DND-41 (cell line): ENCODE results near the gene KASH5.

Experiments used
- ATAC-seq: fragments of 200-7000 bp; cut with Tn5 transposase; 3 replicates; pipeline ENCODE4 v1.9.1; 2021; ENCODE audit warnings: low read depth; ENCODE audit not compliant: insufficient read depth
- DNase-seq: peaks from one replicate; pipeline ENCODE4 v3.0.0-alpha.2; 2020
- H2AFZ ChIP-seq: 2 replicates; pipeline ENCODE4 v1.6.0; 2012; ENCODE audit warnings: low read depth, low read length
- H3K27ac ChIP-seq: 2 replicates; pipeline ENCODE4 v1.5.1; 2012; ENCODE audit warnings: low read length, inconsistent platforms
- H3K27me3 ChIP-seq: fragments of 200-600 bp; sonication (generic); 2 replicates; pipeline ENCODE4 v1.6.0; 2012; ENCODE audit warnings: low read length, mild to moderate bottlenecking, inconsistent platforms; ENCODE audit not compliant: insufficient read depth, poor library complexity
- H3K36me3 ChIP-seq: 2 replicates; pipeline ENCODE4 v1.5.1; 2012; ENCODE audit warnings: low read length, inconsistent platforms; ENCODE audit not compliant: insufficient read depth
- H3K4me1 ChIP-seq: 2 replicates; pipeline ENCODE4 v1.5.1; 2012; ENCODE audit warnings: mild to moderate bottlenecking, low read length; ENCODE audit not compliant: insufficient read depth
- H3K4me2 ChIP-seq: 2 replicates; pipeline ENCODE4 v1.6.0; 2012; ENCODE audit warnings: mild to moderate bottlenecking, moderate library complexity, low read length, inconsistent platforms; ENCODE audit not compliant: insufficient read depth
- H3K4me3 ChIP-seq, 2 experiments: fragments of 200-600 bp in 1 of 2; shearing (Covaris generic) in 1 of 2; 2 replicates each; pipeline ENCODE4 v1.5.1; 2012 to 2016; ENCODE audit warnings: inconsistent platforms in 2 of 2, low read length in 2 of 2, mild to moderate bottlenecking in 2 of 2, low read depth in 1 of 2, moderate library complexity in 1 of 2
- H3K79me2 ChIP-seq: 2 replicates; pipeline ENCODE4 v1.6.0; 2012; ENCODE audit warnings: low read length, inconsistent platforms; ENCODE audit not compliant: insufficient read depth
- H3K9ac ChIP-seq: 2 replicates; pipeline ENCODE4 v1.6.0; 2012; ENCODE audit warnings: low read depth, mild to moderate bottlenecking, inconsistent platforms, low read length, moderate library complexity
- H3K9me3 ChIP-seq: 2 replicates; pipeline ENCODE4 v1.5.1; 2012; ENCODE audit warnings: low read length, moderate library complexity, mild to moderate bottlenecking, inconsistent platforms; ENCODE audit not compliant: insufficient read depth, severe bottlenecking
- H4K20me1 ChIP-seq: 2 replicates; pipeline ENCODE4 v1.6.0; 2012; ENCODE audit warnings: low read length; ENCODE audit not compliant: insufficient read depth
- CTCF ChIP-seq: IDR thresholded peaks from 2 replicates; pipeline ENCODE4 v1.5.1; 2012; ENCODE audit warnings: borderline replicate concordance, low read length, moderate library complexity, mild to moderate bottlenecking; ENCODE audit not compliant: poor library complexity, severe bottlenecking; ENCODE audit errors: extremely low read depth
- EZH2 ChIP-seq: IDR thresholded peaks from 3 replicates; pipeline ENCODE4 v1.6.1; 2012; ENCODE audit warnings: borderline replicate concordance, low read depth, mild to moderate bottlenecking, moderate library complexity, low read length, inconsistent platforms; ENCODE audit not compliant: severe bottlenecking

The KASH5 gene

GRCh38 chr19:49395581-49396407 lies 7.7 kb downstream of the KASH5 start:
- H3K4me1 ChIP-seq, result no peaks in the 10 kb centered on the region
- H3K27me3 ChIP-seq, result no peaks in the 10 kb centered on the region
- no peaks in the 10 kb centered on the region for H4K20me1 ChIP-seq
- H3K27ac ChIP-seq, result no peak overlapping the region
- H3K36me3 ChIP-seq, result no peaks in the 10 kb centered on the region
- no peaks in the 10 kb centered on the region for H3K9me3 ChIP-seq
- no peak overlapping the region for H3K4me2 ChIP-seq
- DNase-seq (no peak), ATAC-seq (no peak)
- H3K4me3 ChIP-seq, result no peak overlapping the region
- H3K9ac ChIP-seq, result no peak overlapping the region
- no peak overlapping the region for H2AFZ ChIP-seq
- TF ChIP-seq CTCF (no peak), EZH2 (no peak)
- no peaks in the 10 kb centered on the region for H3K79me2 ChIP-seq

- H3K9ac ChIP-seq, result no peak overlapping the region
- no peak for DNase-seq
- no peak for TF ChIP-seq CTCF
- no peak overlapping the region for H3K4me3 ChIP-seq
- H3K4me2 ChIP-seq, result no peak overlapping the region
- H3K36me3 ChIP-seq, result no peaks in the 10 kb centered on the region
- H3K4me1 ChIP-seq, result no peaks in the 10 kb centered on the region
- no peaks in the 10 kb centered on the region for H3K79me2 ChIP-seq
- H4K20me1 ChIP-seq, result no peaks in the 10 kb centered on the region
- no peak overlapping the region for H3K27ac ChIP-seq
- no peaks in the 10 kb centered on the region for H3K9me3 ChIP-seq
- ATAC-seq, result no peak
- no peak overlapping the region for H2AFZ ChIP-seq
- H3K27me3 ChIP-seq, result no peaks in the 10 kb centered on the region
Measured at GRCh38 chr19:49396738-49397505, 8.9 kb downstream of the KASH5 start.

GRCh38 chr19:49398001-49398615 lies 10.1 kb downstream of the KASH5 start:
- Histone ChIP-seq H3K9ac (no peak overlapping the region), H4K20me1 (no peaks in the 10 kb centered on the region), H3K9me3 (no peaks in the 10 kb centered on the region), H2AFZ (no peak overlapping the region), H3K36me3 (no peaks in the 10 kb centered on the region), H3K4me1 (no peaks in the 10 kb centered on the region), H3K4me3 (no peak overlapping the region), H3K79me2 (no peaks in the 10 kb centered on the region), H3K4me2 (no peak overlapping the region), H3K27ac (no peak overlapping the region), H3K27me3 (no peaks in the 10 kb centered on the region)
- DNase-seq, result no peak
- TF ChIP-seq CTCF (no peak), EZH2 (no peak)
- ATAC-seq, result no peak
